Smooth muscle cell (in vitro differentiated cells): ENCODE results near the gene TMEM247. TPM values are rescaled to one million over a fixed set of nuclear protein-coding genes. Genes with fewer than 3 reads are reported as not detected.

Source experiments
- DNase-seq: peaks from one replicate; lab custom pipeline; 2025; ENCODE audit not compliant: unreplicated experiment; lab: John Stamatoyannopoulos, UW
- H2AFZ ChIP-seq: fragments of 200-600 bp; sonication (generic); 2 replicates; pipeline ENCODE4 v1.6.0; 2016; ENCODE audit warnings: antibody characterized with exemption, low read depth, mild to moderate bottlenecking
- H3F3A ChIP-seq: fragments of 200-600 bp; sonication (generic); 2 replicates; pipeline ENCODE4 v1.6.0; 2017; ENCODE audit warnings: antibody characterized with exemption, low read depth
- H3K27ac ChIP-seq: fragments of 200-600 bp; sonication (generic); 2 replicates; pipeline ENCODE4 v1.5.1; 2016; ENCODE audit warnings: low read depth, mild to moderate bottlenecking
- H3K27me3 ChIP-seq: fragments of 200-600 bp; sonication (generic); 2 replicates; pipeline ENCODE4 v1.6.1; 2016; ENCODE audit warnings: low read depth, mild to moderate bottlenecking
- H3K36me3 ChIP-seq: fragments of 200-600 bp; sonication (generic); 2 replicates; pipeline ENCODE4 v1.5.1; 2016; ENCODE audit warnings: low read depth
- H3K4me1 ChIP-seq: fragments of 200-600 bp; sonication (generic); 2 replicates; pipeline ENCODE4 v1.5.1; 2016; ENCODE audit warnings: low read depth
- H3K4me2 ChIP-seq: fragments of 200-600 bp; sonication (generic); 2 replicates; pipeline ENCODE4 v1.6.0; 2016; ENCODE audit warnings: mild to moderate bottlenecking
- H3K4me3 ChIP-seq: fragments of 200-600 bp; sonication (generic); 2 replicates; pipeline ENCODE4 v1.5.1; 2016; ENCODE audit warnings: mild to moderate bottlenecking
- H3K79me2 ChIP-seq: fragments of 200-600 bp; sonication (generic); 2 replicates; pipeline ENCODE4 v1.6.0; 2016; ENCODE audit warnings: low read depth, mild to moderate bottlenecking
- H3K9ac ChIP-seq: fragments of 200-600 bp; sonication (generic); 2 replicates; pipeline ENCODE4 v1.6.0; 2016; ENCODE audit warnings: low read depth
- H3K9me3 ChIP-seq: fragments of 200-600 bp; sonication (generic); replicated peaks from 2 replicates; pipeline ENCODE4 v1.5.1; 2016; ENCODE audit warnings: low read depth
- H4K20me1 ChIP-seq: fragments of 200-600 bp; sonication (generic); 2 replicates; pipeline ENCODE4 v1.6.0; 2016; ENCODE audit warnings: low read depth
- CTCF ChIP-seq: fragments of 200-600 bp; sonication (generic); IDR thresholded peaks from 2 replicates; pipeline ENCODE4 v1.5.1; 2017; ENCODE audit warnings: borderline replicate concordance, mild to moderate bottlenecking, antibody characterized with exemption; ENCODE audit not compliant: insufficient read depth, poor library complexity, severe bottlenecking
- WGBS: methylation state at CpG from one replicate; pipeline ENCODE4 v1.1.7; 2016; ENCODE audit warnings: low lambda C conversion rate; 5-methylcytosine and 5-hydroxymethylcytosine counted together
- polyA plus RNA-seq: library from polyadenylated mRNA; unstranded; fragments of >200 nt; fragmentation: Nextera tagmentation; extraction: Ambion mirVana; gene quantifications from 2 replicates; pipeline ENCODE4 v1.2.1, GENCODE V29; 2016
- small RNA-seq: library from RNA; depleted of rRNA; stranded (forward); fragments of <200 nt; gene quantifications from one replicate; pipeline ENCODE3, GENCODE V24; 2014
- total RNA-seq: library from RNA; depleted of rRNA; stranded (reverse); fragments of >200 nt; gene quantifications from 2 replicates; pipeline ENCODE4 v1.2.3, GENCODE V29; 2014

Gene TMEM247
- total and polyA plus RNA-seq, 2 experiments from 2014 or later, result not detected

GRCh38 chr2:46528880-46529279 is 49.5 kb downstream of the TMEM247 start:
- H3F3A ChIP-seq, result no peaks in the 10 kb centered on the region
- no peaks in the 10 kb centered on the region for H3K79me2 ChIP-seq
- no peak for DNase-seq
- H3K4me3 ChIP-seq, result no peak overlapping the region
- no peaks in the 10 kb centered on the region for H3K36me3 ChIP-seq
- H3K27me3 ChIP-seq, result no peaks in the 10 kb centered on the region
- TF ChIP-seq CTCF, result no peak
- 79% methylated on average over 1 of the region's 1 CpG for WGBS
- H3K9me3 ChIP-seq, result no peaks in the 10 kb centered on the region
- no peak overlapping the region for H2AFZ ChIP-seq
- no peaks in the 10 kb centered on the region for H3K4me1 ChIP-seq
- H4K20me1 ChIP-seq, result no peaks in the 10 kb centered on the region
- H3K9ac ChIP-seq, result no peak overlapping the region
- H3K4me2 ChIP-seq, result no peak overlapping the region
- no peak overlapping the region for H3K27ac ChIP-seq

GRCh38 chr2:46530639-46531038 is 51.3 kb downstream of the TMEM247 start:
- Histone ChIP-seq H3K4me2 (no peak overlapping the region), H3K9ac (no peak overlapping the region), H3K79me2 (no peaks in the 10 kb centered on the region), H3K27me3 (no peaks in the 10 kb centered on the region), H3K4me3 (no peak overlapping the region), H3K36me3 (no peaks in the 10 kb centered on the region), H3K9me3 (no peaks in the 10 kb centered on the region), H3F3A (no peaks in the 10 kb centered on the region), H2AFZ (no peak overlapping the region), H4K20me1 (no peaks in the 10 kb centered on the region), H3K4me1 (no peaks in the 10 kb centered on the region), H3K27ac (no peak overlapping the region)
- TF ChIP-seq CTCF, result no peak
- 91% methylated on average over 7 of the region's 7 CpGs for WGBS
- DNase-seq, result no peak

- no peak for TF ChIP-seq CTCF
- no peaks in the 10 kb centered on the region for H3K79me2 ChIP-seq
- no peaks in the 10 kb centered on the region for H3K9me3 ChIP-seq
- no peak overlapping the region for H3K4me2 ChIP-seq
- H4K20me1 ChIP-seq, result no peaks in the 10 kb centered on the region
- no peaks in the 10 kb centered on the region for H3K36me3 ChIP-seq
- no peak overlapping the region for H2AFZ ChIP-seq
- no peak overlapping the region for H3K27ac ChIP-seq
- no peaks in the 10 kb centered on the region for H3K27me3 ChIP-seq
- no peak overlapping the region for H3K9ac ChIP-seq
- H3K4me1 ChIP-seq, result no peaks in the 10 kb centered on the region
- no peak overlapping the region for H3K4me3 ChIP-seq
- no peak for DNase-seq
- H3F3A ChIP-seq, result no peaks in the 10 kb centered on the region
Observed at GRCh38 chr2:46531863-46532262, 52.5 kb downstream of the TMEM247 start.

Small RNA genes within 50 kb of the gene (small RNA-seq; reads per million reads assigned to genes)
- not detected for gene RN7SL817P

Other genes with a start within 250 kb of the TMEM247 start
- gene EPAS1, start 182.2 kb upstream of the TMEM247 start, total RNA-seq, result 57.5 and 91.6 TPM in 2 replicates
- gene EPAS1, start 182.2 kb upstream of the TMEM247 start, polyA plus RNA-seq, result 31.7 and 61.5 TPM in 2 replicates
- 72.8 and 85.6 TPM in 2 replicates for gene RHOQ, start 62.9 kb downstream of the TMEM247 start, total RNA-seq
- gene RHOQ, start 62.9 kb downstream of the TMEM247 start, polyA plus RNA-seq, result 30.3 and 34.1 TPM in 2 replicates
- 2.1 and 3.2 TPM in 2 replicates for gene ATP6V1E2, start 63.0 kb downstream of the TMEM247 start, total RNA-seq
- 3.0 and 5.7 TPM in 2 replicates for gene ATP6V1E2, start 63.0 kb downstream of the TMEM247 start, polyA plus RNA-seq
- 19.1 and 35.1 TPM in 2 replicates for gene PIGF, start 137.5 kb downstream of the TMEM247 start, total RNA-seq
- 31.9 and 42.7 TPM in 2 replicates for gene PIGF, start 137.5 kb downstream of the TMEM247 start, polyA plus RNA-seq
- gene CRIPT, start 137.7 kb downstream of the TMEM247 start, total RNA-seq, result 20.6 and 22.4 TPM in 2 replicates
- gene CRIPT, start 137.7 kb downstream of the TMEM247 start, polyA plus RNA-seq, result 12.2 and 18.3 TPM in 2 replicates
- gene SOCS5, start 219.7 kb downstream of the TMEM247 start, total RNA-seq, result 31.1 and 42.8 TPM in 2 replicates
- 6.2 and 8.9 TPM in 2 replicates for gene SOCS5, start 219.7 kb downstream of the TMEM247 start, polyA plus RNA-seq